GM12878 (cell line): Measurements from ENCODE around the gene PTH. TPM values are rescaled to one million over a fixed set of nuclear protein-coding genes. Genes with fewer than 3 reads are reported as not detected.

Experiments
- ATAC-seq: fragments of 200-7000 bp; cut with Tn5 transposase; 3 replicates; pipeline ENCODE4 v1.9.1; 2020; ENCODE audit warnings: mild to moderate bottlenecking, moderate library complexity
- BruUV-seq: library from RNA; stranded (reverse); fragments of 400-500 nt; replicated peaks from 2 replicates; lab custom pipeline; 2021; lab: Mats Ljungman, UMichigan
- CTCF ChIA-PET: fragments of 300-600 bp; sonication (Branson Sonifier 250); formaldehyde crosslinking; extraction: SDS; loops from one replicate; lab custom pipeline; 2021; ENCODE audit warnings: inconsistent platforms; lab: Yijun Ruan, JAX
- POLR2A ChIA-PET: fragments of 350-600 bp; formaldehyde crosslinking; extraction: SDS; loops from one replicate; lab custom pipeline; 2021; ENCODE audit warnings: inconsistent platforms; lab: Charles Lee
- RAD21 ChIA-PET: fragments of 300-600 bp; sonication (Branson Sonifier 250); formaldehyde crosslinking; loops from one replicate; lab custom pipeline; 2023; ENCODE audit warnings: antibody characterized with exemption; ENCODE audit not compliant: unreplicated experiment; lab: Charles Lee
- SMC1A ChIA-PET: fragments of 300-600 bp; sonication (Branson Sonifier 250); formaldehyde crosslinking; loops from one replicate; lab custom pipeline; 2023; ENCODE audit not compliant: unreplicated experiment, uncharacterized antibody; lab: Charles Lee
- DNase-seq: peaks from one replicate; pipeline ENCODE4 v3.0.0-alpha.2; 2011; ENCODE audit warnings: low read depth, low spot score
- FAIRE-seq: peaks from 3 replicates; lab custom pipeline; 2011; peaks lifted over from hg19 to GRCh38; lab: Jason Lieb, UNC
- H2AFZ ChIP-seq: 2 replicates; pipeline ENCODE4 v1.6.0; 2011; ENCODE audit warnings: low read depth, low read length, control low read depth; ENCODE audit not compliant: control insufficient read depth
- H3K27ac ChIP-seq: 2 replicates; pipeline ENCODE4 v1.5.1; 2011; ENCODE audit warnings: control low read depth; ENCODE audit not compliant: control insufficient read depth, insufficient read depth
- H3K27me3 ChIP-seq, 2 experiments: replicated peaks in 1 of 2; 2 replicates each; pipeline versions ENCODE4 v1.6.0 to v1.6.1; 2011; ENCODE audit warnings: low read length in 1 of 2; ENCODE audit not compliant: control insufficient read depth in 2 of 2, insufficient read depth in 2 of 2
- H3K36me3 ChIP-seq, 2 experiments: 2 replicates each; pipeline ENCODE4 v1.5.1; 2011; ENCODE audit warnings: low read length in 1 of 2; ENCODE audit not compliant: control insufficient read depth in 2 of 2, insufficient read depth in 2 of 2
- H3K4me1 ChIP-seq: 2 replicates; pipeline ENCODE4 v1.6.1; 2011; ENCODE audit warnings: mild to moderate bottlenecking, low read length, moderate library complexity, mixed read lengths; ENCODE audit not compliant: control insufficient read depth, insufficient read depth
- H3K4me2 ChIP-seq: 2 replicates; pipeline ENCODE4 v1.6.0; 2011; ENCODE audit warnings: control low read depth; ENCODE audit not compliant: control insufficient read depth, insufficient read depth
- H3K4me3 ChIP-seq: fragments of 200-600 bp; sonication (generic); 2 replicates; pipeline ENCODE4 v1.5.1; 2016
- H3K79me2 ChIP-seq: 2 replicates; pipeline ENCODE4 v1.6.0; 2011; ENCODE audit warnings: low read length; ENCODE audit not compliant: control insufficient read depth, insufficient read depth
- H3K9ac ChIP-seq: 2 replicates; pipeline ENCODE4 v1.8.0; 2011; ENCODE audit warnings: low read length, control low read depth, mixed read lengths; ENCODE audit not compliant: control insufficient read depth, insufficient read depth
- H3K9me3 ChIP-seq: replicated peaks from 3 replicates; pipeline ENCODE4 v1.5.1; 2011; ENCODE audit warnings: mild to moderate bottlenecking, low read length; ENCODE audit not compliant: control insufficient read depth, insufficient read depth
- H4K20me1 ChIP-seq: 2 replicates; pipeline ENCODE4 v1.6.0; 2011; ENCODE audit not compliant: control insufficient read depth, insufficient read depth
- CHD4 ChIP-seq: fragments of 200-600 bp; sonication (generic); IDR thresholded peaks from 2 replicates; pipeline ENCODE4 v1.6.1; 2016; ENCODE audit warnings: mild to moderate bottlenecking
- CREM ChIP-seq: IDR thresholded peaks from 2 replicates; pipeline ENCODE4 v1.6.1; 2014; ENCODE audit warnings: antibody characterized with exemption, low read depth
- DPF2 ChIP-seq: fragments of 450-650 bp; IDR thresholded peaks from 2 replicates; pipeline ENCODE4 v1.6.1; 2017; ENCODE audit warnings: mild to moderate bottlenecking
- ETV6 ChIP-seq, 2 experiments: fragments of 450-650 bp in 1 of 2; IDR thresholded peaks in 1 of 2; conservative IDR thresholded peaks in 1 of 2; 2 replicates each; pipeline ENCODE4 v1.6.1; 2014; ENCODE audit warnings: antibody characterized with exemption in 1 of 2, borderline replicate concordance in 1 of 2, low read depth in 1 of 2, mild to moderate bottlenecking in 1 of 2, moderate library complexity in 1 of 2
- HDAC2 ChIP-seq: fragments of 200-600 bp; sonication (generic); IDR thresholded peaks from 2 replicates; pipeline ENCODE4 v1.6.1; 2017
- SRF ChIP-seq, 2 experiments: IDR thresholded peaks; 2 replicates each; pipeline ENCODE4 v1.6.1; 2011; ENCODE audit warnings: low read depth in 2 of 2, low read length in 2 of 2, mild to moderate bottlenecking in 1 of 2, moderate library complexity in 1 of 2
- YBX1 ChIP-seq: fragments of 450-650 bp; IDR thresholded peaks from 2 replicates; pipeline ENCODE4 v1.6.1; 2016; ENCODE audit warnings: antibody characterized with exemption
- WGBS: methylation state at CpG from one replicate; pipeline ENCODE4 v1.1.6; 2016; ENCODE audit warnings: low lambda C conversion rate; ENCODE audit not compliant: insufficient replicate concordance, insufficient coverage; ENCODE audit errors: missing lambda C conversion rate; 5-methylcytosine and 5-hydroxymethylcytosine counted together
- in situ Hi-C: fragments of 300-500 bp; cut with MboI; formaldehyde crosslinking; loops from 9 replicates; pipeline ENCODE4 v1.14.3; 2018; ENCODE audit warnings: mixed read lengths
- intact Hi-C: fragments of 100-400 bp; cut with micrococcal nuclease; formaldehyde crosslinking; loops from one replicate; pipeline ENCODE4 v1.14.2; 2022; ENCODE audit not compliant: unreplicated experiment
- polyA plus RNA-seq, 11 experiments: library from polyadenylated mRNA; depleted of rRNA in 4 of 11; unstranded in 6 of 11; stranded (reverse) in 5 of 11; fragments of >200 nt; fragmentation: Nextera tagmentation in 4 of 11; fragmentation: Illumina TruSeq in 1 of 11; extraction: Ambion mirVana in 4 of 11; extraction: Trizol in 1 of 11; gene quantifications; 1 replicate in 1 of 11; 2 replicates in 10 of 11; pipeline versions ENCODE4 v1.2.1 to v1.2.3, GENCODE V29; 2011 to 2016; ENCODE audit warnings: inconsistent platforms in 2 of 11, missing spikeins in 2 of 11, low read depth in 1 of 11
- total RNA-seq, 4 experiments: library from RNA; depleted of rRNA in 3 of 4; stranded (reverse); fragments of >200 nt in 3 of 4; fragmentation: Illumina TruSeq in 1 of 4; extraction: Trizol in 1 of 4; gene quantifications; 2 replicates each; pipeline versions ENCODE4 v1.2.1 to v1.2.3, GENCODE V29; 2013 to 2021
- TF ChIP-seq, protein P1 (sequence below): IDR thresholded peaks from 2 replicates; pipeline ENCODE4 v1.6.1; 2011; ENCODE audit warnings: low read depth, mild to moderate bottlenecking, low read length, moderate library complexity, borderline replicate concordance; ENCODE audit errors: extremely low read depth
- TF ChIP-seq, protein P2 (sequence below): fragments of 150-350 bp; IDR thresholded peaks from 2 replicates; pipeline ENCODE4 v1.6.1; 2014; ENCODE audit warnings: mild to moderate bottlenecking, low read depth, low read length
- TF ChIP-seq, protein P3 (sequence below): fragments of 450-650 bp; formaldehyde crosslinking; IDR thresholded peaks from 2 replicates; pipeline ENCODE4 v1.4.0; 2022; ENCODE audit warnings: mild to moderate bottlenecking, moderate library complexity
- TF ChIP-seq, protein P4 (sequence below): fragments of 450-650 bp; IDR thresholded peaks from 2 replicates; pipeline ENCODE4 v1.6.1; 2017; ENCODE audit warnings: mild to moderate bottlenecking, low read depth, inconsistent platforms; ENCODE audit not compliant: poor library complexity, severe bottlenecking

Gene PTH
- total and polyA plus RNA-seq, 10 of the 15 experiments (the other 5 are each of a cell fraction or from before 2014, with no cell fraction given) = not detected

DNA sequence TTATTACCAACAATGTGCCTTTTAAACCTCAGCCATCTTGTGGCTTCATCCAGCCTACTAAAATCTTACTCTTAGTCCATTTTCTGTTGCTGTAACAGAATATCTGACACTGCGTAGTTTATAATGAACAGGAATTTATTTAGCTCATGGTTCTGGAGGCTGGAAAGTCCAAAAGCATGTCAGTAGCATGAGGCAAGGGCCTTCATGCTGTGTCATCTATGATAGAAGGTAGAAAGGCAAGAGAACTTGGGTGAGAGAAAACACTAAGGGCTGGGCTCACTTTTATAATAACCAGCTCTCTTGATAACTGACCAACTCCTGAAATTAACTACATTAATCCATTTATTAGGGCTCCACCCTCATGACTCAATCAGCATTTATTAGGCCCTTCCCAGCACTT is 46.3 kb downstream of the PTH start:
- BruUV-seq = no TSS peak
- no peak overlapping the region for H3K9ac ChIP-seq
- CTCF ChIA-PET = interaction anchor here (1.2 kb wide), 1 partner anchor 11 kb away, joined by 3 read pairs; no protein-coding TSS in a partner anchor
- H2AFZ ChIP-seq = no peak overlapping the region
- SMC1A ChIA-PET = interaction anchor here (0.9 to 2.9 kb wide), 3 partner anchors 12 to 1074 kb away, joined by 3 to 19 read pairs (median 3); partner anchors contain the start of gene BTBD10
- intact Hi-C loops (no loop called here), in situ Hi-C loops (no loop called here)
- no peaks in the 10 kb centered on the region; the same call in 1 of the 2 replicates for H3K4me1 ChIP-seq
- peaks cover 2% of the 10 kb centered on the region; the same call in 2 of the 3 replicates for H3K9me3 ChIP-seq
- no peaks in the 10 kb centered on the region for H3K36me3 ChIP-seq
- DNase-seq (no peak), ATAC-seq (no peak), FAIRE-seq (no peak)
- H3K4me3 ChIP-seq = no peak overlapping the region
- no peak overlapping the region for H3K4me2 ChIP-seq
- no peaks in the 10 kb centered on the region for H4K20me1 ChIP-seq
- 0% methylated on average over 1 of the region's 1 CpG for WGBS
- peaks cover 11% of the 10 kb centered on the region for H3K79me2 ChIP-seq
- no peak overlapping the region for H3K27ac ChIP-seq
- RAD21 ChIA-PET = interaction anchor here (5.1 kb wide), 1 partner anchor 12 kb away, joined by 30 read pairs; the partner anchor contains the start of gene BTBD10
- POLR2A ChIA-PET = no interaction called here
- no peaks in the 10 kb centered on the region for H3K27me3 ChIP-seq
- no peak for TF ChIP-seq ETV6 (conservative IDR thresholded peaks at IDR 0.05 in 1 of 2, IDR thresholded peaks at IDR 0.05 in 1 of 2; ENCODE audit: borderline replicate concordance in 1 of 2, low read depth in 1 of 2)
- TF ChIP-seq, protein P1, sequence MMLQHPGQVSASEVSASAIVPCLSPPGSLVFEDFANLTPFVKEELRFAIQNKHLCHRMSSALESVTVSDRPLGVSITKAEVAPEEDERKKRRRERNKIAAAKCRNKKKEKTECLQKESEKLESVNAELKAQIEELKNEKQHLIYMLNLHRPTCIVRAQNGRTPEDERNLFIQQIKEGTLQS = no peak
- TF ChIP-seq YBX1 = no peak
- TF ChIP-seq, protein P2, sequence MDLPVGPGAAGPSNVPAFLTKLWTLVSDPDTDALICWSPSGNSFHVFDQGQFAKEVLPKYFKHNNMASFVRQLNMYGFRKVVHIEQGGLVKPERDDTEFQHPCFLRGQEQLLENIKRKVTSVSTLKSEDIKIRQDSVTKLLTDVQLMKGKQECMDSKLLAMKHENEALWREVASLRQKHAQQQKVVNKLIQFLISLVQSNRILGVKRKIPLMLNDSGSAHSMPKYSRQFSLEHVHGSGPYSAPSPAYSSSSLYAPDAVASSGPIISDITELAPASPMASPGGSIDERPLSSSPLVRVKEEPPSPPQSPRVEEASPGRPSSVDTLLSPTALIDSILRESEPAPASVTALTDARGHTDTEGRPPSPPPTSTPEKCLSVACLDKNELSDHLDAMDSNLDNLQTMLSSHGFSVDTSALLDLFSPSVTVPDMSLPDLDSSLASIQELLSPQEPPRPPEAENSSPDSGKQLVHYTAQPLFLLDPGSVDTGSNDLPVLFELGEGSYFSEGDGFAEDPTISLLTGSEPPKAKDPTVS = no peak
- TF ChIP-seq, protein P3, sequence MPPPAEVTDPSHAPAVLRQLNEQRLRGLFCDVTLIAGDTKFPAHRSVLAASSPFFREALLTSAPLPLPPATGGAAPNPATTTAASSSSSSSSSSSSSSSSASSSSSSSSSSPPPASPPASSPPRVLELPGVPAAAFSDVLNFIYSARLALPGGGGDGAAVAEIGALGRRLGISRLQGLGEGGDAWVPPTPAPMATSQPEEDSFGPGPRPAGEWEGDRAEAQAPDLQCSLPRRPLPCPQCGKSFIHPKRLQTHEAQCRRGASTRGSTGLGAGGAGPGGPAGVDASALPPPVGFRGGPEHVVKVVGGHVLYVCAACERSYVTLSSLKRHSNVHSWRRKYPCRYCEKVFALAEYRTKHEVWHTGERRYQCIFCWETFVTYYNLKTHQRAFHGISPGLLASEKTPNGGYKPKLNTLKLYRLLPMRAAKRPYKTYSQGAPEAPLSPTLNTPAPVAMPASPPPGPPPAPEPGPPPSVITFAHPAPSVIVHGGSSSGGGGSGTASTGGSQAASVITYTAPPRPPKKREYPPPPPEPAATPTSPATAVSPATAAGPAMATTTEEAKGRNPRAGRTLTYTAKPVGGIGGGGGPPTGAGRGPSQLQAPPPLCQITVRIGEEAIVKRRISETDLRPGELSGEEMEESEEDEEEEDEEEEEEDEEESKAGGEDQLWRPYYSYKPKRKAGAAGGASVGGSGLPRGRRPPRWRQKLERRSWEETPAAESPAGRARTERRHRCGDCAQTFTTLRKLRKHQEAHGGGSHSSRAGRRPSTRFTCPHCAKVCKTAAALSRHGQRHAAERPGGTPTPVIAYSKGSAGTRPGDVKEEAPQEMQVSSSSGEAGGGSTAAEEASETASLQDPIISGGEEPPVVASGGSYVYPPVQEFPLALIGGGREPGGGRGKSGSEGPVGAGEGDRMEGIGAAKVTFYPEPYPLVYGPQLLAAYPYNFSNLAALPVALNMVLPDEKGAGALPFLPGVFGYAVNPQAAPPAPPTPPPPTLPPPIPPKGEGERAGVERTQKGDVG (CRISPR knock-in tag) = no peak
- TF ChIP-seq SRF (IDR thresholded peaks at IDR 0.05; ENCODE audit: low read depth in 2 of 2, low read length in 2 of 2) = no peak
- TF ChIP-seq, protein P4, sequence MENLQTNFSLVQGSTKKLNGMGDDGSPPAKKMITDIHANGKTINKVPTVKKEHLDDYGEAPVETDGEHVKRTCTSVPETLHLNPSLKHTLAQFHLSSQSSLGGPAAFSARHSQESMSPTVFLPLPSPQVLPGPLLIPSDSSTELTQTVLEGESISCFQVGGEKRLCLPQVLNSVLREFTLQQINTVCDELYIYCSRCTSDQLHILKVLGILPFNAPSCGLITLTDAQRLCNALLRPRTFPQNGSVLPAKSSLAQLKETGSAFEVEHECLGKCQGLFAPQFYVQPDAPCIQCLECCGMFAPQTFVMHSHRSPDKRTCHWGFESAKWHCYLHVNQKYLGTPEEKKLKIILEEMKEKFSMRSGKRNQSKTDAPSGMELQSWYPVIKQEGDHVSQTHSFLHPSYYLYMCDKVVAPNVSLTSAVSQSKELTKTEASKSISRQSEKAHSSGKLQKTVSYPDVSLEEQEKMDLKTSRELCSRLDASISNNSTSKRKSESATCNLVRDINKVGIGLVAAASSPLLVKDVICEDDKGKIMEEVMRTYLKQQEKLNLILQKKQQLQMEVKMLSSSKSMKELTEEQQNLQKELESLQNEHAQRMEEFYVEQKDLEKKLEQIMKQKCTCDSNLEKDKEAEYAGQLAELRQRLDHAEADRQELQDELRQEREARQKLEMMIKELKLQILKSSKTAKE = no peak
- TF ChIP-seq DPF2 = no peak
- TF ChIP-seq CHD4 = no peak
- TF ChIP-seq HDAC2 = no peak
- TF ChIP-seq CREM = no peak
